Upper lobe of left lung (tissue), 4 donors: Measurements from ENCODE around the gene PRICKLE4.

Source experiments
- EP300 ChIP-seq, 4 donors: sonication (generic); formaldehyde crosslinking; IDR thresholded peaks; one replicate each; pipeline ENCODE4 v1.5.1; 2017; ENCODE audit warnings: antibody characterized with exemption in 4 of 4, control low read depth in 2 of 4
- POLR2A ChIP-seq, 4 donors: fragments of 450-650 bp; IDR thresholded peaks; one replicate each; pipeline ENCODE4 v1.5.1; 2016 to 2017; ENCODE audit warnings: antibody characterized with exemption in 4 of 4, mild to moderate bottlenecking in 2 of 4
- POLR2AphosphoS5 ChIP-seq, 2 donors: sonication (generic); formaldehyde crosslinking; IDR thresholded peaks; one replicate each; pipeline ENCODE4 v1.5.1; 2017; ENCODE audit warnings: antibody characterized with exemption in 2 of 2
- TF ChIP-seq, protein P1 (sequence below), 6 experiments: fragments of 450-650 bp in 4 of 6; fragments of 200-600 bp in 2 of 6; sonication (generic) in 2 of 6; IDR thresholded peaks; one replicate each; pipeline ENCODE4 v1.5.1; 2016 to 2019; ENCODE audit warnings: antibody characterized with exemption in 6 of 6

DNA sequence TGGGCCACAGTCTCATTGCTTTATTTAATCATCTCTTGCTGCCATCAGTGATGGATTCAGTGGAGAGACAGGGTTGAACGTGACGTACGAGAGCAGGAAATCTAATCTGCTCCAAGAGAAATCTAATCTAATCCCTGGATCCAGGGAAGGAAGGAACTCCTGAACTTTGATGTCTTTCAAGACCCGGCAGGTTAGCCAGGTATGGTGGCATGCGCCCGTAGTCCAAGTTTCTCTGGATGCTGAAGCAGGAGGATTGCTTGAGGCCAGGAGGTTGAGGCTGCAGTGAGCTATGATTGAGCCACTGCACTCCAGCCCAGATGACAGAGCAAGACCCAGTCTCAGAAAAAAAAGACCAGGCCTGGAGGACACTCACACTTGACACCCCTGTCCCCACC is 21.9 kb upstream of the PRICKLE4 start:
- TF ChIP-seq POLR2A (IDR thresholded peaks at IDR 0.05) (no peak), EP300 (IDR thresholded peaks at IDR 0.05) (no peak), POLR2AphosphoS5 (IDR thresholded peaks at IDR 0.05) (no peak)
- TF ChIP-seq, protein P1, sequence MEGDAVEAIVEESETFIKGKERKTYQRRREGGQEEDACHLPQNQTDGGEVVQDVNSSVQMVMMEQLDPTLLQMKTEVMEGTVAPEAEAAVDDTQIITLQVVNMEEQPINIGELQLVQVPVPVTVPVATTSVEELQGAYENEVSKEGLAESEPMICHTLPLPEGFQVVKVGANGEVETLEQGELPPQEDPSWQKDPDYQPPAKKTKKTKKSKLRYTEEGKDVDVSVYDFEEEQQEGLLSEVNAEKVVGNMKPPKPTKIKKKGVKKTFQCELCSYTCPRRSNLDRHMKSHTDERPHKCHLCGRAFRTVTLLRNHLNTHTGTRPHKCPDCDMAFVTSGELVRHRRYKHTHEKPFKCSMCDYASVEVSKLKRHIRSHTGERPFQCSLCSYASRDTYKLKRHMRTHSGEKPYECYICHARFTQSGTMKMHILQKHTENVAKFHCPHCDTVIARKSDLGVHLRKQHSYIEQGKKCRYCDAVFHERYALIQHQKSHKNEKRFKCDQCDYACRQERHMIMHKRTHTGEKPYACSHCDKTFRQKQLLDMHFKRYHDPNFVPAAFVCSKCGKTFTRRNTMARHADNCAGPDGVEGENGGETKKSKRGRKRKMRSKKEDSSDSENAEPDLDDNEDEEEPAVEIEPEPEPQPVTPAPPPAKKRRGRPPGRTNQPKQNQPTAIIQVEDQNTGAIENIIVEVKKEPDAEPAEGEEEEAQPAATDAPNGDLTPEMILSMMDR (IDR thresholded peaks at IDR 0.05), result no peak
